Measurements from ENCODE around the gene MTTP. TPM values are rescaled to one million over a fixed set of nuclear protein-coding genes. Genes with fewer than 3 reads are reported as not detected.

MTTP gene
- total RNA-seq, 1 donor from 2014 or later: not detected

DNA sequence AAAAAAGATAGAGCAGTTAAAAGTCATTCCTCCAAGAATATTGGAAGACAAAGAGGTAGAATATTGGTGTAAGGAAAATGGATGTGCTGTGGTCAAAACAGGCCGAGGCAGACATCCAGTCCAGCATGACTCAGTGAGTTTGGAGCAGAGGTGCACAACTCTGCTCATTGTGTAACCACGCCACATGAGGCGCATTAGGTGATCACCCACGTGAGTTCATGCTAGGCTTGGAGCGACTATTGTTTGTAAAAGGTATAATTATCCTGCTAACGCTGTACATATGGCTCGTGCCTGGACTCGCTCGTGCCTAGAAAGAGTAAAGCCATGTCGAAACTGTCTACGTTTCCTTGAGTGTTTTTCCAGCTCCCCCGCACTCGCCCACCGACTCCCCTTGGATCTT lies 59.1 kb downstream of the MTTP start:
- no peaks in the 10 kb centered on the region for H3K36me3 Mint-ChIP-seq
- no peak overlapping the region for H3K4me3 Mint-ChIP-seq
- TF ChIP-seq, protein P1, sequence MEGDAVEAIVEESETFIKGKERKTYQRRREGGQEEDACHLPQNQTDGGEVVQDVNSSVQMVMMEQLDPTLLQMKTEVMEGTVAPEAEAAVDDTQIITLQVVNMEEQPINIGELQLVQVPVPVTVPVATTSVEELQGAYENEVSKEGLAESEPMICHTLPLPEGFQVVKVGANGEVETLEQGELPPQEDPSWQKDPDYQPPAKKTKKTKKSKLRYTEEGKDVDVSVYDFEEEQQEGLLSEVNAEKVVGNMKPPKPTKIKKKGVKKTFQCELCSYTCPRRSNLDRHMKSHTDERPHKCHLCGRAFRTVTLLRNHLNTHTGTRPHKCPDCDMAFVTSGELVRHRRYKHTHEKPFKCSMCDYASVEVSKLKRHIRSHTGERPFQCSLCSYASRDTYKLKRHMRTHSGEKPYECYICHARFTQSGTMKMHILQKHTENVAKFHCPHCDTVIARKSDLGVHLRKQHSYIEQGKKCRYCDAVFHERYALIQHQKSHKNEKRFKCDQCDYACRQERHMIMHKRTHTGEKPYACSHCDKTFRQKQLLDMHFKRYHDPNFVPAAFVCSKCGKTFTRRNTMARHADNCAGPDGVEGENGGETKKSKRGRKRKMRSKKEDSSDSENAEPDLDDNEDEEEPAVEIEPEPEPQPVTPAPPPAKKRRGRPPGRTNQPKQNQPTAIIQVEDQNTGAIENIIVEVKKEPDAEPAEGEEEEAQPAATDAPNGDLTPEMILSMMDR (IDR thresholded peaks at IDR 0.05; ENCODE audit: unreplicated experiment): no peak
- DNase-seq (ENCODE audit: low spot score in 2 of 2, unreplicated experiment in 2 of 2): no peak
- H3K9me3 Mint-ChIP-seq: no peaks in the 10 kb centered on the region
- peaks cover 4% of the 10 kb centered on the region for H3K27me3 Mint-ChIP-seq (ENCODE audit: low read depth)
- no peak overlapping the region for H3K27ac Mint-ChIP-seq
- H3K4me1 Mint-ChIP-seq: no peaks in the 10 kb centered on the region

DNA sequence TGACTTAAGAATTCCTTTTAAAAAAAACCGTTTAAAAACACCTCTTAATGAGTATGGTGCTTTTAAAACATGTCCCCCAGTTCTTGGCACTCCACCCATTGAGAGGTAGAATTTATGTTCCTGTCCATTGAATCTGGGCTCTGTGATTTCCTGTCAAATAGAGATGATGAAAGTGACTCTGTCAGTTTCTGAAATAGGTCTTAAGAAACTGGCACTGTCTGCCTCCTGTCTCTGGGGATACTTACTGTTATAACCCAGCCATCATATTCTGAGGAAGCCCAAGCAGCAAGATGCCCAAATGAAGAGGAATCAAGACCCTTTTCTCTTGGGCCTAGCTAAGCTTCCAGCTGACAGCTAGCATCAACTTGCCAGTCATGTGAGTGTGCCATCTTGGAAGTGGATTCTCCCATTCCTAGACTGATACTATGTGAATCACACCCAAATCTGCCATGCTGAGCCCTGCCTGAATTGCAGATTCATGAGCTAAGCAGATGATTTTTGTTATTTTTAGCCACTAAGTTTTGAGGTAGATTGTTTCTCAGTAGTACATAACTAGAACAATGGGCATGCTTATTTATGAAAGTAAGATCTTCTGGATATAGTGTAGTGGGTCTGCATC lies 60.2 kb downstream of the MTTP start:
- TF ChIP-seq, protein P1 (IDR thresholded peaks at IDR 0.05; ENCODE audit: unreplicated experiment): no peak
- H3K36me3 Mint-ChIP-seq: no peaks in the 10 kb centered on the region
- DNase-seq (ENCODE audit: low spot score in 2 of 2, unreplicated experiment in 2 of 2): no peak
- H3K4me3 Mint-ChIP-seq: no peak overlapping the region
- H3K9me3 Mint-ChIP-seq: no peaks in the 10 kb centered on the region
- H3K27ac Mint-ChIP-seq: no peak overlapping the region
- H3K4me1 Mint-ChIP-seq: no peaks in the 10 kb centered on the region
- peaks cover 4% of the 10 kb centered on the region for H3K27me3 Mint-ChIP-seq (ENCODE audit: low read depth)

DNA sequence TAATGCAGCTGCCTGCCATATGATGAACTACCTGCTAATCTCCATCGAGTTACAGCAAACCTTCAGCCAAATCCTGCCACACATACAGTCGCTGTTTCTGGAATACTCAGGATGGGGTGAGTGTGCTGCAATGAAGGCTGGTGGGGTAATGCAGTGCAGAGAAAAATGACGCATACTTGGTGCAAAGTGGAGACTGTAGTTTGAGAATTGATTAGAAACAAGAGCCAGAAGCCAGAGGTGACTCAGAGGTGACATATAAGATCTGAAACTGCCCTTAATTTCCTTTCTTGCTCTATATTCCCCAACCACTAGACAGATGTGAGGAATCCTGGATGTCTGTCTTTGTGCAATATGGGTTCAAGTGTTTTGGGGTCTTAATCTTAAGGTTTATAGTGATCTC lies 61.0 kb downstream of the MTTP start:
- TF ChIP-seq, protein P1 (IDR thresholded peaks at IDR 0.05; ENCODE audit: unreplicated experiment): no peak
- Mint-ChIP-seq H3K27me3 (ENCODE audit: low read depth) (no peaks in the 10 kb centered on the region), H3K36me3 (no peaks in the 10 kb centered on the region), H3K4me3 (no peak overlapping the region), H3K27ac (no peak overlapping the region), H3K9me3 (no peaks in the 10 kb centered on the region), H3K4me1 (no peaks in the 10 kb centered on the region)
- no peak for DNase-seq (ENCODE audit: low spot score in 2 of 2, unreplicated experiment in 2 of 2)

DNA sequence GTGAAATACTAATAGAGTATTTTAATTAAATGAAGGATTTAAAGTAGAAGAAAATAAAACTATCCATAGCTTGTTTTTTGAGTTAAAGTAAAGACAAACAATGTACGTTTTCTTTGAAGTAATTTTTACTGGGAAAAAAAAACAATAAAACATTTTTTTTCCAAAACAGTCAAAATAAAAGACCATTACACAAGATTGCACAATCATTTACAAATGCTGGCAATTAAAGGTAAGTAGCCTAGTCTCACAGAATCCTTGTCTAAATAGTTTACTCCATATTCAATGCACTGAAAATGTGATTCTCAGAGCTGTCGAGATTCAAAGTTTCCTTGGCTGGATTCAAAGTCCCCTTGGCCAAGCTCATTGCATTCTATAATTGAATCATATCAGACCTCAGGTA lies 61.8 kb downstream of the MTTP start:
- DNase-seq (ENCODE audit: low spot score in 2 of 2, unreplicated experiment in 2 of 2): no peak
- Mint-ChIP-seq H3K9me3 (no peaks in the 10 kb centered on the region), H3K27ac (no peak overlapping the region), H3K27me3 (ENCODE audit: low read depth) (no peaks in the 10 kb centered on the region), H3K36me3 (no peaks in the 10 kb centered on the region), H3K4me1 (no peaks in the 10 kb centered on the region), H3K4me3 (no peak overlapping the region)
- TF ChIP-seq, protein P1 (IDR thresholded peaks at IDR 0.05; ENCODE audit: unreplicated experiment): no peak

DNA sequence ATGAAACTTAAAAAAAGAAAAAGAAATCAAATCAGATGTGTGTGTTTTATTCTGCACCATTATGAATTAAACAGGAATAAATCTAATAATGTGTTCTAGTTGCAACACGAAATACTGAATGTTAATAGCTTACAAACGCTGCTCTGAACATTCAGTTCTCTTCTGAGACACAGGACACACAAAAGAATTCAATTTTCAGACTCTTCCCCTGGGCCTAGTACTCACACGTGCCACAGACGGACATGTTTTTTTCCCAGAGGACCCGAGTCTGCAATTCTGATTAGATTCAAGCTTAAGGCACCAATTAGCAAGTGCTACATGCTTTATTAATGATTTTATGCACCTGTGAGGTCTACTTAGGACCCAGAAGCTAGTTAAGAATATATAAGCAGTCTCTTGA lies 62.5 kb downstream of the MTTP start:
- DNase-seq (ENCODE audit: low spot score in 2 of 2, unreplicated experiment in 2 of 2): no peak
- Mint-ChIP-seq H3K27ac (no peak overlapping the region), H3K9me3 (no peaks in the 10 kb centered on the region), H3K36me3 (no peaks in the 10 kb centered on the region), H3K4me1 (no peaks in the 10 kb centered on the region), H3K27me3 (ENCODE audit: low read depth) (no peaks in the 10 kb centered on the region), H3K4me3 (no peak overlapping the region)
- TF ChIP-seq, protein P1 (IDR thresholded peaks at IDR 0.05; ENCODE audit: unreplicated experiment): no peak

DNA sequence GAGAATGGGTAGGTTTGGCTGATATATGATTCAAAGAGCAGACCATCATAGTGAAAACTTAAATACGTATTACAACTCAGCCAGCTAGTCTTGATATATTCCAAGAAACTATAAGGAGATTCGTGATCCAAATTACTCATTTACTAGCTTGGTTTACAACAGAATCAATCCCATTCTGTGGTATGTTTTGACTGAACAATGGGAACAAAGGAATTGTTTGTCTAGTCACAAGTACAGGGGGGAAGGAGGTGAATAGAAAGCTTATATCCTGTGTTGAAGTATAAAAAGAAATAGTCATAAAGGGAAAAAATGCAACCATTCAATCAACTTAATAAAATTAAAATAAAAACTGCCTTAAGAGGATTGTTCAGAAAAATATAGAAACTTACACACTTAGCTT lies 66.1 kb downstream of the MTTP start:
- TF ChIP-seq, protein P1 (IDR thresholded peaks at IDR 0.05; ENCODE audit: unreplicated experiment): no peak
- Mint-ChIP-seq H3K27ac (no peak overlapping the region), H3K36me3 (no peaks in the 10 kb centered on the region)

More for the DNA sequence above, 66.1 kb downstream of the MTTP start:
- DNase-seq (ENCODE audit: low spot score in 2 of 2, unreplicated experiment in 2 of 2): no peak
- Mint-ChIP-seq H3K9me3 (no peaks in the 10 kb centered on the region), H3K4me1 (peaks cover 9% of the 10 kb centered on the region), H3K4me3 (no peak overlapping the region), H3K27me3 (ENCODE audit: low read depth) (no peaks in the 10 kb centered on the region)

Measured in mesothelial cell of epicardium (in vitro differentiated cells).